Uterus (tissue), 4 donors: ENCODE results near the gene FOXI1. TPM values are rescaled to one million over a fixed set of nuclear protein-coding genes. Genes with fewer than 3 reads are reported as not detected.

Experiments used
- DNase-seq, 2 donors: peaks; one replicate each; pipeline ENCODE4 v3.0.0-alpha.2; 2019 to 2020
- H3K27ac ChIP-seq, 2 donors: fragments of 200-600 bp; sonication (generic); 1 replicate in 1 of 2; 2 replicates in 1 of 2; pipeline ENCODE4 v1.5.1; 2016 to 2018
- H3K27me3 ChIP-seq, 2 donors: fragments of 200-600 bp; sonication (generic); one replicate each; pipeline ENCODE4 v1.5.1; 2018 to 2019; ENCODE audit warnings: control low read depth in 1 of 2
- H3K36me3 ChIP-seq, 2 donors: fragments of 200-600 bp; sonication (generic); one replicate each; pipeline ENCODE4 v1.5.1; 2019; ENCODE audit warnings: control low read depth in 1 of 2
- H3K4me1 ChIP-seq, 2 donors: fragments of 200-600 bp; sonication (generic); one replicate each; pipeline ENCODE4 v1.5.1; 2018 to 2019; ENCODE audit warnings: control low read depth in 1 of 2
- H3K4me3 ChIP-seq, 2 donors: fragments of 200-600 bp; sonication (generic); 1 replicate in 1 of 2; 2 replicates in 1 of 2; pipeline ENCODE4 v1.5.1; 2018 to 2019; ENCODE audit warnings: mild to moderate bottlenecking in 1 of 2
- H3K9me3 ChIP-seq, 2 donors: fragments of 200-600 bp; sonication (generic); one replicate each; pipeline ENCODE4 v1.5.1; 2019; ENCODE audit warnings: control low read depth in 1 of 2
- POLR2A ChIP-seq, 2 donors: fragments of 450-650 bp; IDR thresholded peaks; one replicate each; pipeline ENCODE4 v1.6.1; 2016; ENCODE audit warnings: antibody characterized with exemption in 2 of 2, mild to moderate bottlenecking in 1 of 2, moderate library complexity in 1 of 2
- intact Hi-C: fragments of 100-400 bp; cut with DNase I; formaldehyde crosslinking; loops from one replicate; pipeline ENCODE4 v1.15.1; 2023; ENCODE audit warnings: low total_unique reads
- total RNA-seq, 4 donors: library from RNA; depleted of rRNA in 3 of 4; stranded (reverse); fragments of >200 nt in 3 of 4; gene quantifications; one replicate each; pipeline versions ENCODE4 v1.1.0 to v1.2.4, GENCODE V29; 2014 to 2023
- TF ChIP-seq, protein P1 (sequence below), 4 experiments: fragments of 200-600 bp in 2 of 4; fragments of 450-650 bp in 2 of 4; sonication (generic) in 2 of 4; IDR thresholded peaks; one replicate each; pipeline ENCODE4 v1.5.1; 2016 to 2019; ENCODE audit warnings: antibody characterized with exemption in 4 of 4, mild to moderate bottlenecking in 2 of 4, moderate library complexity in 1 of 4
- donor health status: DM: yes; HTN: yes; CAD: no.

Gene FOXI1
- total RNA-seq, 4 donors from 2014 or later = not detected

- Histone ChIP-seq H3K4me1 (no peaks in the 10 kb centered on the region), H3K36me3 (no peaks in the 10 kb centered on the region), H3K27ac (no peak overlapping the region), H3K27me3 (no peaks in the 10 kb centered on the region), H3K9me3 (no peaks in the 10 kb centered on the region), H3K4me3 (no peak overlapping the region)
- no peak for DNase-seq
- TF ChIP-seq, protein P1, sequence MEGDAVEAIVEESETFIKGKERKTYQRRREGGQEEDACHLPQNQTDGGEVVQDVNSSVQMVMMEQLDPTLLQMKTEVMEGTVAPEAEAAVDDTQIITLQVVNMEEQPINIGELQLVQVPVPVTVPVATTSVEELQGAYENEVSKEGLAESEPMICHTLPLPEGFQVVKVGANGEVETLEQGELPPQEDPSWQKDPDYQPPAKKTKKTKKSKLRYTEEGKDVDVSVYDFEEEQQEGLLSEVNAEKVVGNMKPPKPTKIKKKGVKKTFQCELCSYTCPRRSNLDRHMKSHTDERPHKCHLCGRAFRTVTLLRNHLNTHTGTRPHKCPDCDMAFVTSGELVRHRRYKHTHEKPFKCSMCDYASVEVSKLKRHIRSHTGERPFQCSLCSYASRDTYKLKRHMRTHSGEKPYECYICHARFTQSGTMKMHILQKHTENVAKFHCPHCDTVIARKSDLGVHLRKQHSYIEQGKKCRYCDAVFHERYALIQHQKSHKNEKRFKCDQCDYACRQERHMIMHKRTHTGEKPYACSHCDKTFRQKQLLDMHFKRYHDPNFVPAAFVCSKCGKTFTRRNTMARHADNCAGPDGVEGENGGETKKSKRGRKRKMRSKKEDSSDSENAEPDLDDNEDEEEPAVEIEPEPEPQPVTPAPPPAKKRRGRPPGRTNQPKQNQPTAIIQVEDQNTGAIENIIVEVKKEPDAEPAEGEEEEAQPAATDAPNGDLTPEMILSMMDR (IDR thresholded peaks at IDR 0.05) = no peak
- no peak for TF ChIP-seq POLR2A (IDR thresholded peaks at IDR 0.05)
- intact Hi-C loops = no loop called here
These were observed 38.0 kb upstream of the FOXI1 start for GRCh38 chr5:170067574-170068170.

DNA sequence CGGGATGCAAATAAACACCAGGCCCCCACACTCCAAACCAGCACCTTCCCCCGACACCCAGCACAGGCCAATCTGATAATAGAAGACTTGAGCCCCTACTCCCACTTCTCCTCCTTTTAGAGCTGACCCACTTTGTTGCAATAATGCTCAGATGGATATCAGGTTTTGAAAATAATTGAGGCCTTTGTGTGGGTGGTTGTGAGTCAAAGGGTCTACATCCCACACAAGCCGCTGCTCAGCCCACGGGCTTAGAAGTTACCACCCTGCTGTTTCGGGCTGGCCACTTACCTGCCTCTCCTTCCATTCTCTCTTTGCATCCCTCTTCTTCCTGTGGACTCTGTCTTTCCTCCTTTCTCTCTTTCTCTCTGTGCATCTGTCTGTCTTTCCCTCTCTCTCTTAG is 36.2 kb upstream of the FOXI1 start:
- no peaks in the 10 kb centered on the region for H3K9me3 ChIP-seq
- H3K4me3 ChIP-seq = no peak overlapping the region
- no peak for DNase-seq
- no peaks in the 10 kb centered on the region for H3K4me1 ChIP-seq
- H3K27ac ChIP-seq = no peak overlapping the region
- H3K36me3 ChIP-seq = no peaks in the 10 kb centered on the region
- H3K27me3 ChIP-seq = no peaks in the 10 kb centered on the region
- no peak for TF ChIP-seq POLR2A (IDR thresholded peaks at IDR 0.05)
- TF ChIP-seq, protein P1 (IDR thresholded peaks at IDR 0.05) = no peak
- intact Hi-C loops = no loop called here

DNA sequence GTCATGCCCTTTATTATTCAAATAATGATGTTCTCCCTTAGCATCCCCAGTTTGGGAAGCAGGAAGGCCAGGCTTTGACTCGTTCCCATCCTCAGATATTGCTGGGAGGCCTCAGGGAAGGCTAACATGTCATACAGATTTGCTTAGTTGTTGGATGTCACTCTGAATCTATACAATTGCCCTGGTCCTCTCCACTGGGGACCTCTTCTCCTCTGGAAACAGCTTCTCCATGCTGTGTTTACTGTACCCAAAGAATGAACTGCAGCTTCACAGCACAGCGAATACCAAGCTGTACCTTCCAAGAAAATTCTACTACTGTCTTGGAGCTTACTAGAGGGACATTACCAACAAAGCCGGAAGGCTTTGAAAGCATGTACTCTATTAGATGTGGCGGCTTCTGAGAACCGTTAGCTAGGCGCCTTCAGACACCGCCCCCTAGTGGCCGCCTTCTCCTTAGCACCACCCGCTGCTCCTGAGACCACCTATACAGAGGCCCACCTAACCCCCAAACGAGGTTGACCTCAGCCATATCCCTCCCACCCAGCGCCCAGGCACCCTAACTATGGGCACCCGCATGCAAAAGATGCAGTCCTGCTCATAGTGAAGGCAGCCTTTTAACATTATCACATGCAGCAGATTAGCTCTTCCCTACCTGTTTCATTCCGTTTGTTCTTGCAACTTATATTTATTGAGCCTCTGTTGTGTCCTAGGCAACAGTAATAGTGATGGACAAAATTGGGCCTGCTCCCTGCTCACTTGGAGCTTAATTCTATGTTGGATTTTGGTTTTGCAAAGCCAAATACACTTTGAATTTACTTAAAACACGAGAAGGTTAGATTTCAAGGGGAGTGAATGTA is 34.9 kb upstream of the FOXI1 start:
- intact Hi-C loops = no loop called here
- Histone ChIP-seq H3K4me3 (no peak overlapping the region), H3K9me3 (no peaks in the 10 kb centered on the region), H3K27ac (no peak overlapping the region), H3K27me3 (no peaks in the 10 kb centered on the region), H3K36me3 (no peaks in the 10 kb centered on the region), H3K4me1 (no peaks in the 10 kb centered on the region)
- no peak for DNase-seq
- TF ChIP-seq, protein P1 (IDR thresholded peaks at IDR 0.05) = peak in 1 of 4 experiments; percentile 14
- TF ChIP-seq POLR2A (IDR thresholded peaks at IDR 0.05) = no peak

GRCh38 chr5:170071748-170072147 is 33.9 kb upstream of the FOXI1 start:
- Histone ChIP-seq H3K27ac (no peak overlapping the region), H3K36me3 (no peaks in the 10 kb centered on the region), H3K4me3 (no peak overlapping the region), H3K27me3 (no peaks in the 10 kb centered on the region), H3K9me3 (no peaks in the 10 kb centered on the region), H3K4me1 (no peaks in the 10 kb centered on the region)
- no peak for DNase-seq
- intact Hi-C loops = no loop called here
- TF ChIP-seq POLR2A (IDR thresholded peaks at IDR 0.05) = no peak
- TF ChIP-seq, protein P1 (IDR thresholded peaks at IDR 0.05) = no peak

DNA sequence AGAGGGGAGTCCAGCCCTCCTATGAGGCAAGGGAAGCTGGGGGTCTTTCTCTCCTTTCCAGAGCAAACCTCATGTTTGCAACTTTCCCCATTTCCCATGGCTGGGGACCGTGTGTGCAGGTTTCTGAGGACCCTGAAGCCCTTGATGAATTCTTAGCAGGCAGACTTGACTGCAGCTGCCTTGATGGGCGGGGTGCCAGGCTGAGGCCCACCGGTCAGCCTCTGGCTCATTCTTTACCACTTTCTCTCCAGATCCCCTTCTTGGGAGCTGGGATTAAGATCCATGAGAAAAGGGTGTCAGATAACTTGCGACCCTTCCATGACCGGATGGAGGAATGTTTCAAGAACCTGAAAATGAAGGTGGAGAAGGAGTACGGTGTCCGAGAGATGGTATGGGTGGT is 30.0 kb upstream of the FOXI1 start:
- Histone ChIP-seq H3K4me1 (no peaks in the 10 kb centered on the region), H3K36me3 (no peaks in the 10 kb centered on the region), H3K4me3 (no peak overlapping the region), H3K27ac (no peak overlapping the region), H3K9me3 (no peaks in the 10 kb centered on the region), H3K27me3 (no peaks in the 10 kb centered on the region)
- no peak for DNase-seq
- TF ChIP-seq POLR2A (IDR thresholded peaks at IDR 0.05) = no peak
- TF ChIP-seq, protein P1 (IDR thresholded peaks at IDR 0.05) = no peak
- intact Hi-C loops = no loop called here
